ENCODE measurements around the gene CAPRIN1. TPM values are rescaled to one million over a fixed set of nuclear protein-coding genes. Genes with fewer than 3 reads are reported as not detected.

CAPRIN1 gene
- total and polyA plus RNA-seq, 2 of the 8 experiments (the other 6 are each of a cell fraction or from before 2014, with no cell fraction given) = 221 to 317 TPM

GRCh38 chr11:34006876-34007275 is 44.7 kb upstream of the CAPRIN1 start:
- no peak overlapping the region for H4K91ac ChIP-seq (replicated peaks; ENCODE audit: insufficient read length, low read length)
- FAIRE-seq (no peak), DNase-seq (ENCODE audit: low read depth in 1 of 2, low spot score in 2 of 2) (no peak)
- no peak overlapping the region for H3K27ac ChIP-seq (ENCODE audit: low read depth, low read length)
- no peaks in the 10 kb centered on the region for H3K79me2 ChIP-seq (ENCODE audit: control insufficient read depth in 1 of 2, insufficient read depth in 2 of 2, low read length in 2 of 2)
- H4K8ac ChIP-seq (ENCODE audit: extremely low read depth, insufficient read depth, low read length) = no peak overlapping the region
- TF ChIP-seq TBP (IDR thresholded peaks at IDR 0.05; ENCODE audit: low read depth, low read length) (no peak), MAX (IDR thresholded peaks at IDR 0.05) (no peak), TEAD4 (IDR thresholded peaks at IDR 0.05; ENCODE audit: low read depth, low read length) (no peak), ASH2L (IDR thresholded peaks at IDR 0.05; ENCODE audit: low read length) (no peak)
- H3K36me3 ChIP-seq (ENCODE audit: control insufficient read depth in 2 of 4, insufficient read depth in 4 of 4, low read length in 3 of 4) = no peaks in the 10 kb centered on the region
- peaks cover 0 to 1% (median 0%) of the 10 kb centered on the region in 4 experiments; a peak in 1 of 7 replicates for H3K27me3 ChIP-seq (replicated peaks in 1 of 4; ENCODE audit: control insufficient read depth in 3 of 4, extremely low read depth in 1 of 4, insufficient read depth in 3 of 4, low read length in 3 of 4)
- CTCF ChIA-PET (ENCODE audit: partially characterized antibody) = interaction anchor here (0.6 to 4.5 kb wide), 5 partner anchors 10 to 147 kb away, joined by 3 to 38 read pairs (median 3); no protein-coding TSS in a partner anchor
- H3K9ac ChIP-seq (replicated peaks in 1 of 4; ENCODE audit: extremely low read depth in 1 of 4, low read depth in 3 of 4, low read length in 3 of 4) = no peak overlapping the region
- no peak overlapping the region for H3K18ac ChIP-seq (ENCODE audit: extremely low read depth, low read length)
- no peak overlapping the region for H3K4me3 ChIP-seq (ENCODE audit: extremely low read depth in 1 of 4, insufficient read depth in 2 of 4, low read depth in 3 of 4, low read length in 4 of 4)
- H2BK5ac ChIP-seq (ENCODE audit: low read depth, low read length) = no peak overlapping the region
- no peak overlapping the region for H2BK15ac ChIP-seq (ENCODE audit: low read length)
- H3K56ac ChIP-seq (replicated peaks; ENCODE audit: insufficient read length, low read depth, low read length) = no peak overlapping the region
- POLR2A ChIA-PET (ENCODE audit: partially characterized antibody) = no interaction called here
- H3K79me1 ChIP-seq (ENCODE audit: low read depth, low read length) = no peaks in the 10 kb centered on the region
- H3K4me1 ChIP-seq (replicated peaks in 1 of 4; ENCODE audit: control insufficient read depth in 3 of 4, insufficient read depth in 4 of 4, low read length in 3 of 4) = no peaks in the 10 kb centered on the region
- H3K14ac ChIP-seq (ENCODE audit: insufficient read length) = no peak overlapping the region
- H3K4ac ChIP-seq (replicated peaks; ENCODE audit: insufficient read length, low read depth, low read length) = no peak overlapping the region
- H3K23me2 ChIP-seq (ENCODE audit: low read depth, low read length) = no peaks in the 10 kb centered on the region
- no peak overlapping the region for H2BK120ac ChIP-seq (replicated peaks; ENCODE audit: low read depth, low read length)
- no peak overlapping the region for H3K23ac ChIP-seq (ENCODE audit: insufficient read length)
- no peaks in the 10 kb centered on the region for H4K20me1 ChIP-seq (replicated peaks in 1 of 2; ENCODE audit: control insufficient read depth in 1 of 2, insufficient read depth in 2 of 2, low read length in 2 of 2)
- no peak overlapping the region for H2BK20ac ChIP-seq (ENCODE audit: low read length)
- WGBS, 2 experiments (ENCODE audit: extremely low coverage in 1 of 2, insufficient coverage in 1 of 2, insufficient read length in 1 of 2, insufficient replicate concordance in 2 of 2, low coverage in 1 of 2, low lambda C conversion rate in 2 of 2, missing lambda C conversion rate in 1 of 2) = 27% methylated on average over 2 of the region's 2 CpGs; no CpG with 5 or more reads in 1 of the 2 experiments
- H2AK5ac ChIP-seq (ENCODE audit: low read depth, low read length) = no peak overlapping the region
- no peak overlapping the region for H2AFZ ChIP-seq (ENCODE audit: low read length)
- no peak overlapping the region for H3K4me2 ChIP-seq (ENCODE audit: insufficient read depth in 1 of 2, low read depth in 2 of 2, low read length in 2 of 2)
- H2BK12ac ChIP-seq (ENCODE audit: low read depth, low read length) = no peak overlapping the region
- no peaks in the 10 kb centered on the region for H3K9me3 ChIP-seq (ENCODE audit: insufficient read depth in 2 of 2, low read depth in 1 of 2, low read length in 1 of 2)
- no peak overlapping the region for H4K5ac ChIP-seq (ENCODE audit: insufficient read length, low read depth, low read length)
